HK-2 (cell line): Measurements from ENCODE around the gene PRB2.
"Not testable (repeated sequence)": the region's sequence is repeated elsewhere in the genome, so short reads cannot be mapped to it uniquely, and the experiment has no call there.

Experiments used
- DNase-seq: peaks from one replicate; pipeline ENCODE4 v3.0.0-alpha.2; 2018; ENCODE audit not compliant: unreplicated experiment

Gene PRB2

GRCh38 chr12:11395467-11395866, at the start of gene PRB2:
Gene PRB2, minus strand, starts transcription at chr12:11395567. Its CDS starts 38 bp downstream, at chr12:11395529.
- DNase-seq = not testable (repeated sequence)

- no peak for DNase-seq
These were observed 42.6 kb upstream of the PRB2 start for GRCh38 chr12:11437966-11438365.

DNA sequence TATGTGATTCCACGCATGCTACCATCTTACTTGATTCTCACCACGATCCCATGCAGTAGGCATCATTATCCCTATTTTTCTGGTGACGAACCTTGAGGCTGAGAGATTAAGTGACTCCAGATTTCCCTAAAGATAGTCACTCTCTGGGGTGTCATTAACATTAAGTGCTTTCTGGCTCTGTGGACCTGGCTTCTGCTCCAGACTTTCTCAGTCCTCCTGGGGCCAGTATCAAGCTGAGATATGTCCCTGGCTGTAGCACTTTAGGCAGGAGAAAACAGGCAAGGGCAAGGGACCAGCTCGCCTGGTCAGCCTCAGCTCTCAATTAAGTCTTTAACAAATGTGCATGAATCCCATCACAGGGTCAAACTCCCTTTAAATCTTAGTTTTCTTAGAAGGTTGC, 38.3 kb upstream of the PRB2 start:
- DNase-seq = no peak

GRCh38 chr12:11431486-11431885, 36.1 kb upstream of the PRB2 start:
- DNase-seq = no peak

DNA sequence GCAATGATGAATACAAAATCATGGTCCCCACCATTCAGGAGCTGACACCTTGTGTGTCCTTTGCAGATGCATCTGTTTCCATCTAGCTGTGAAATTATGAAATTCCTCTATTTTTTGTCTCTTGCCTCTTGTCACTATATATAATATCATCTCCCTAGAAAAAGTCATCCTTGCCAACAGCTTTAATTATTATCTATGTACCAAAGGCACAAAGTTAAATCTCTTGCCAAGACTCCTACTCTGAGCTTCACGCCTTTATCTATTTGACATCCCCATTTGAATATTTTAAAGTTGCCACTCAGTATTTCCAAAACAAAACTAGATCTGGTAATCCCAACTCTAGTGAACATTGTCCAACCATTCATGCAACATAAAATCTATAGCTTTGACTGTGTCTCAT, 32.0 kb upstream of the PRB2 start:
- no peak for DNase-seq

- no peak for DNase-seq
These were observed 17.4 kb upstream of the PRB2 start for GRCh38 chr12:11412731-11413130.

DNA sequence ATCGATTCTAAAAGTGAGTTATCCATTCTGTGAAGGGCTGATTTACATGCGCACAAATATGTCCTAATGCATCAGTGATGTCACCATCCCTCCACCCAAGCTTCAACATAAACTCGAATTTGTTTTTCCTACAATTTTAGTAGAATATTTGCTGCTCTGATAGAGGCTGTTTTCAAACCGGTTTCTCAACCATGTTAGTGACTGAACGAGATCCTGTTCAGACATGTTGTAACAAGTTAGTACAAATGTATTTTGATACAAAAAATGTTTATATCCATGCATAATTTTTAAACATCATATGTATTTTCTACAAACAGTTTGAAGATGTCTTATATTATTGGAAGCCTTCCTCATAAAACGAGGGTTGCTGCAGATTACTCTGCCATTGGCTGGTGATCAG, 12.7 kb upstream of the PRB2 start:
- no peak for DNase-seq

DNA sequence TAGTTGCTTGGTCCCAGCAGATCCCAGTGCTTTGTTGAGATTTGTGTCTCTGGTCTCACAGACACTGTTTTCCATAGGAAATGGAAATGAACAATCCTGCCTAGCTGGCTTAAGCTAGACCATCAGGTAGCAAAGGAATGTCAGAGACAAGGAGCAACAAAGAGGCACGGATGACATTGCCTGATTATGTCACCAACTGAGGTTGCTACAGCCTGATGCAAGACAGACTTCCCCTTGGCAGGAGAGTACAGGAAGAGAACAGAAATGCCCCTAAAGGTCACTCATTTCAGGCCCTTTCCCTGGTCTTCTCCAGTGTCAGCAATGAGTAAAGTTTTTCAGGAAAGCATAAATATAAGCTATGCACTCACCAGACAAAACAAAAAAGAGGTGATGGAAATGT, 2.0 kb upstream of the PRB2 start:
- DNase-seq = no peak

DNA sequence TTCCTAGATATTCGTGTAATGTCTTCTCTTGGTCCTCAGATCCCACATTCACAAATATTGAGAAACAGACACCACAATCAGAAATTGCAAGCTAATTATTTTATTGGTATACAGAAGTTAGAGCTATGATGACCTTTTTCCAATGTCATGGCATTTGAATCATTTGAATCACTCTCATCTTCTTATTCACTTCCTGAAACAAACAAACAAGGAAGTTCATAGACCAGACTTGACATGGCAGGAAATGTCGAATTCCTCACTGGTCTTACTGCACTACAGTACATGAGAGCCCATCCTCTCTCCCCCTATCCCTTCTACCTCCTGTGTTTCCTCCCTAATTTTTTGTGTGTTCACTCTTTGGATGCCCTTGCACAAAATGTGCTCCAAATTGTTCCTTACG, 3.9 kb downstream of the PRB2 start:
- DNase-seq = not testable (repeated sequence)

- DNase-seq = not testable (repeated sequence)
These were observed 17.9 kb downstream of the PRB2 start for GRCh38 chr12:11377420-11377819.

DNA sequence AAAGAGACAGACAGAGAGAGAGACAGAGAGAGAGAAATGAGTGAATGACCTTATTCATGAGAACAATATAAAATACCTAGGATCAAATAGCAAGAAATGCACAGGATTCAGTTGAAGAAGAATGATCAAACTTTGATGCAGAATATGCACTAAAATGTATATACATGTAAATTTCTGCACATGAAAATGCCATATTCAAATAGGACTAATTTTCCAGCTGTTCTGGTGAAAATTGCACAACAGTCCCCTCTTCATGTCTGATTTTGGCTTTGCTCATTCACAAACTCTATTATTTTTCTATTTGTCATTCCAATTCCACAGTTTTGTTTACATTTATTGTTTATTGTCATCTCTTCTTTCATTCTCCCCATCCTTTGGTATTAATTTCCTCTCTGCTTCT, 34.2 kb downstream of the PRB2 start:
- no peak for DNase-seq

DNA sequence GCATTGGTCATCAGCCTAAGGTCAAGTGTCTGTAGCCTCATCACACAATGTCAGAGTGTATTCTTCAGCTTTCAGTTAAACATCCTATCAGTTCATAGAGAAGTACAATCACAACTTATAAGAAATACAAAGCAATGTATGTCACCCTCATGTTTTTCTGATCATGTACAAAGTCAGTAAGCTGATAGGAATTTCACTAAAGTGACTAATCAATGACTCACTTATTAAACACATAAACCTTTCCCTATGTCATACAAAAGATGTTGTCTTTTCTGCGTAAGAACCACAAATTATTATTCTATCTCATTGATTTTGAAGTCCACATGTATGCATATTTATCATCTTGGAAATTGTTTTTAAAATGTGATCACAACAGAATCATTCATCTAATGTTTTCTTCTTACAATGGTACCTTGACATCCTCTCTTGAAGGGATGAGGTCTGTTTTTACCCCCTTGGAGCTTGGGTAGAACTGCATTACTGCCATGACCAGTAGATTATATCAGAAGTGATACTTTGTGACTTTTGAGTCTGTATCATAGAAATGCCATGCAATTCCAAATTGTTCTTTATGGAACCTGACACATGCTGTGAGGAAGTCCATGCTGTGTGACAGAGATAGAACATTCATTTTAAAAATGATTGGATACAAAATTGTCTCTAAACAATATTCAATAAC, 35.0 kb downstream of the PRB2 start:
- DNase-seq = not testable (repeated sequence)

DNA sequence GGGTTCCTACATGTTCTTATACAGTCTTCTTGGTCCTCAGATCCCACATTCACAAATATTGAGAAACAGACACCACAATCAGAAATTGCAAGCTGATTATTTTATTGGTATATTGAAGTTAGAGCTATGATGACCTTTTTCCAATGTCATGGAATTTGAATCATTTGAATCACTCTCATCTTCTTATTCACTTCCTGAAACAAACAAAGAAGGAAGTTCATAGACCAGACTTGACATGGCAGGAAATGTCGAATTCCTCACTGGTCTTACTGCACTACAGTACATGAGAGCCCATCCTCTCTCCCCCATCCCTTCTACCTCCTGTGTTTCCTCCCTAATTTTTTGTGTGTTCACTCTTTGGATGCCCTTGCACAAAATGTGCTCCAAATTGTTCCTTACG, 43.6 kb downstream of the PRB2 start:
- DNase-seq = not testable (repeated sequence)

- DNase-seq = no peak
These were observed 46.9 kb downstream of the PRB2 start for GRCh38 chr12:11348439-11348838.

GRCh38 chr12:11347810-11348209, 47.6 kb downstream of the PRB2 start:
- no peak for DNase-seq

- DNase-seq = no peak
These were observed 50.9 kb downstream of the PRB2 start for GRCh38 chr12:11344500-11344899.
